T-helper 2 cell treated with Interferon-gamma antibody and Interleukin-4, amounts not matched to agents 100 ng/mL and 5 ng/mL, for 36 hours (primary cell): ENCODE results near the gene PASK. TPM values are rescaled to one million over a fixed set of nuclear protein-coding genes. Genes with fewer than 3 reads are reported as not detected.

ENCODE experiments used
- intact Hi-C: fragments of 100-400 bp; cut with micrococcal nuclease; formaldehyde crosslinking; loops from one replicate; pipeline ENCODE4 v1.15.1; 2023
- total RNA-seq: library from RNA; stranded (reverse); gene quantifications from 2 replicates; pipeline ENCODE4 v1.2.3, GENCODE V29; 2022

Gene PASK
- total RNA-seq, 1 donor from 2014 or later: 70.9 TPM

DNA sequence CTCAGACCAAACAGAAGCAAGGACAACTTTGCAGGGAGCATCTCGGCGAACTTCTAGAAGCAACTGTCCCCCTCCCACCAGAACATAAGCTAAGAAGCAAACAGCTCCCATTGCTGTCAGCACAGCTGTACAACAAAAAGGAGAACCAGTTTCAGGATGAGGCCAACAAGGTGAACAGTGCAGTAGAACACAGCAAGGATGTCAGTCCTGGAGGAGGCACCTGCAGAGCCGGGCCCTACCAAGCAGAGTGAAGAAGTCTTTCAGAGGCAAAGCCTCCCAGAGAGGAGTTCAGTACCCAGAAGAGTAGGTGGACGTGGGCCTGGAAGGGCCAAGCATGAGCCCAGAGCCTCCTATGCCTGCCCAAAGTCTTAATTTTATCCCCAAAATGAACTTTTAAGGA is 1.0 kb downstream of the PASK start:
- intact Hi-C loops: loop anchor here (2.0 kb wide), 1 partner anchor 359 kb away; no protein-coding TSS in a partner anchor

- intact Hi-C loops: no loop called here
These were observed 1.9 kb downstream of the PASK start for GRCh38 chr2:241147336-241147735.

DNA sequence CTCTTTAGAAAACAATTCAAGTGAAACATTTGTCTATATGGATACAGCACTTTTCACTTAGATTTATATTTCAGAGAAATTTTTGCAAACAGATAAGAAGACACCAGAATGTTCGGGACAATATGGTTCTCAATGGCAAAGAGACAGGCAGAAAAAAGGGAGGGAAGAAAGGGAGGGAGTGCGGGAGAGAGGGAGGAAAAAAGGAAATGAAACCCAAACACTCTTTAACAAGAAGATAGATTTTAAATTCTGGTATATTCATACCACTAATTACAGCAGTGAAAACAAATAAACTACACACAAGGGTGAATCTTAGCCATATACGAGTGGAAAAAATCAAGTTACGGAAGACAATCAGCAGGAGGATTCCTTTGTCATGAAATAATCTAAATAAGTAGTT is 3.0 kb downstream of the PASK start:
- intact Hi-C loops: no loop called here

DNA sequence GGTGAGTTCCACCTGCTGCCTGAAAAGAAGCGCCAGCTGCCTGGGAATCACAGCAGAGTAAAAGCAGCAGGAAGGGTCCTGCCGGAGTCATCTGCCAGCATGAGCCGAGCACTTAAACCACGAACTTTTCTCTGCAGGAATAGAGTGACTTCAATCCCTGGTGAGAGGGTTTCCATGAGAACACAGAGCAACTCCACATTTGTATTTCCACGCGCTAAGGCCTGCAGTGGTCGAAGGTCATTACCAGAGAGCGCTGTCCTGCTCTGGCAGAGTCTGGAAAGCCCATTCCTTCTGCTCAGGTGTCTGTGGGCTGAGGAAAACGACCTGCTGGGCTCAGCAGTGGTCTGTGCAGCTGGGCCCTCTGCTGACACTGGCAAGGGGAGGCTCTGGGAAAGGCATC is 6.7 kb downstream of the PASK start:
- intact Hi-C loops: no loop called here

- intact Hi-C loops: no loop called here
These were observed 7.2 kb downstream of the PASK start for GRCh38 chr2:241142063-241142462.

GRCh38 chr2:241141214-241141770 is 8.0 kb downstream of the PASK start:
- intact Hi-C loops: no loop called here

DNA sequence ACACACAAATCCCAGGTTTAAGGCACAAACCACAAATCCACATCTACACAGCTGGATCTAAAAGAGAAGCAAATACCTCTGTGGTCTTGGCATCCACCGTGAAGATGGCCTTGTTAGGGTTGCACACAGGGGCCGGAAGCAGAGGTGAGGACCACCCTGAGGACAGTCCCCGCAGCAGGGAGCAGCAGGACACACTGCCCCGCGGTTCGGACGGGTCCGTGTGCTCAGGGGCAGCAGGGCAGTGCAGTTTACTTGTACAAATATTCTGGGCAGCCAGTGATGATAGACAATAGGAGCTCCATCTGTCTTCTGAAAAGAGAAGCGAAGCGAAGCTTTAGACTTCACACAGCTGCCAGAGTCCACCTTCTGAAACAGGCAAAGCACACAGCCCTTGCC is 8.8 kb downstream of the PASK start:
- intact Hi-C loops: no loop called here

- intact Hi-C loops: no loop called here
These were observed 9.5 kb downstream of the PASK start for GRCh38 chr2:241139531-241140444.

- intact Hi-C loops: no loop called here
These were observed 10.8 kb downstream of the PASK start for GRCh38 chr2:241138471-241138870.

GRCh38 chr2:241137276-241138190 is 11.7 kb downstream of the PASK start:
- intact Hi-C loops: no loop called here

DNA sequence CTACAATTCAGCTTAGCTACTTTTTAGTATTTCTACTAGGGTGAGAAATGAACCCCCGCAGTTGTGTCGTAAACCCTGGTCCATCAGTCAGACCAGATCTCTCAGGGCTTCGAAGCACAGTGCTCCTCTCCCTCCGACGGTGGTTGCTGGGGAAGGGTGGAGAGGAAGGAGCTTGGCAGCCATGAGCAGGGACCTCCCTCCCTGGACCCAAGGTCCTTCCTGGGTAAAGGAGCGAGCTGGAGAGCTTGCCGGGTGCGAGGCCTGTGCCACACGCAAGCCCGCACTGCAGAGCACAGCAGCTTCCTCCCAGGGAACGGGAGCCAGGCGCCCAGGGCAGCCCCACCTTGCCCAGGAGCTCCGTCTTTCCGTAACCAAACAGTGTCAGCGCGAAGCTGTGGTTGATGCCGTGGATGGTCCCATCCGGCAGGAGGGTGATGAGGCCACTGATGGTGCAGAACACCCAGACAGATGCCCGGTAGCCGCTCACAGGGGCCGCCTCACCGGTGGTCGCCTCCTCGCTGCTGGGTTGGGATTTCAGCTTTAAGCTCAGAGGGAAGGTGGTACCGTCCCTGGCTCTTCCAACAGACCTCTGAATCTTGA is 12.5 kb downstream of the PASK start:
- intact Hi-C loops: no loop called here

DNA sequence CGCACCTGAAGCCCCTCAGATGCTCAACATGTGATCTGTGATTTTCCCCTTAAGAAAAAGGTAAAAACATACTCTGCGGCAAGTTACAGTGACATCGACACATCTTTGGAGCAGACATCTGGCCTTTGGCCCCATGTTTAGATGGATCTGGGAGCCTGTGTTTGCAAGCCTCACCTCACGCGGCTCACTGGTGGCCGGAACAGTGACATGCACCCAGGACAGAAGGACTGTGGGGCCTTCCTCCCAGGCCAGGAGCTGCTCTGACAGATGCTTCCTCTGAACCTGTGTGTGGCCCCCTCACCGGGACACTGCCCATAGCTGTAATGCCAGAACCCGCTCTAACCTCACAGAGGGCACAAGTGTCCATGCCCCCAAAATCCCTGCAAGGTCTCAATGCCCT is 13.1 kb downstream of the PASK start:
- intact Hi-C loops: no loop called here

DNA sequence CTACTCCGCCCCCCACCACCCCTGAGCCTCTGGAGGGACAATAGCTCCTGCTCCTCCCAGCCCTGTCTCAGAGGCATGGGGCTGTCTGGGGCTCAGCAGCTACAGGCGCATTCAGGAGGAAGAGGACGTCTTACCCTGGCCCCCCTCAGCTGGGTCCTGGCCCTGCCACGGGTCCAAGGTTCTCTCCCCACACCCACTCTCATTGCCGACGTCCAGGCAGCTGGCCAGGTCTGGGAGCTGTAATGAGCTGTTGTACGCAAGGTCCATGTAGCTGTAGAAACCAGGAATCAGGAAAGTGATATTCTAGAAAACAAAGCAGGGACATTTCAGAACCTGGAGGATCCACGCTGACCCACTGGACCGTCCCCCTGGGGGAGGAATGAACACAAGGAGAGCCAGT is 13.5 kb downstream of the PASK start:
- intact Hi-C loops: no loop called here

GRCh38 chr2:241134711-241135110 is 14.6 kb downstream of the PASK start:
- intact Hi-C loops: no loop called here

DNA sequence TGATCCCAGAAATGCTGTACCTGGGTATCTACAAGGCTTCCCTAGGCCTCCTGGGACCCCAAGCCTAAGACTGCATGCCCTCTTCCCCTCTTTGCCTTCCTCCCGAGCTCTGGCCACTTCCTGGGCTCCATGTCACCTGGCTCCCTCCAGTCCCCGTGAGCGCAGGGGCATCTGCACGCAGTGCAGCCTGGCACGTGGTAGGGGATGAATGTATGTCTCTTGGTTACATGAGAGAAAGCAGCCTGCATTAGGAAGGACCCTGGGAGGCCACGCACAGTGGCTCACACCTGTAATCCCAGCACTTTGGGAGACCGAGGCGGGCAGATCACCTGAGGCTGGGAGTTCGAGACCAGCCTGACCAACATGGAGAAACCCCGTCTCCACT is 15.8 kb downstream of the PASK start:
- intact Hi-C loops: no loop called here

- intact Hi-C loops: no loop called here
These were observed 16.5 kb downstream of the PASK start for GRCh38 chr2:241132538-241133435.

DNA sequence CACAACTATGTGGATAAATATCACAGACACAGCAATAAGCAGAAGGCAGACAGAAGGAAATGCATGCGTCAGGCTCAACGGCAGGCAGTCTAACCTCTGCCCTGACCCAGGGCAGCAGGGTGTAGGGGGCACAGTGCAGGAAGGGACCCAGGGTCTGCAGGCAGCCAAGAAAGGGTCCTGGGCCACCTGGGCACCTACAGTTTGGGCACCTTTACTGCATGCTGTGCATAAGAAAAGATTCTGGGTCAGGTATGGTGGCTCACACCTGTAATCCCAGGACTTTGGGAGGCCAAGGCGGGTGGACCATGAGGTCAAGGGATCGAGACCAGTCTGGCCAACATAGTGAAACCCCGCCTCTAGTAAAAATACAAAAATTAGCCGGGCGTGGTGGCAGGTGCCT is 17.7 kb downstream of the PASK start:
- intact Hi-C loops: no loop called here

GRCh38 chr2:241130316-241130715 is 19.0 kb downstream of the PASK start:
- intact Hi-C loops: no loop called here

DNA sequence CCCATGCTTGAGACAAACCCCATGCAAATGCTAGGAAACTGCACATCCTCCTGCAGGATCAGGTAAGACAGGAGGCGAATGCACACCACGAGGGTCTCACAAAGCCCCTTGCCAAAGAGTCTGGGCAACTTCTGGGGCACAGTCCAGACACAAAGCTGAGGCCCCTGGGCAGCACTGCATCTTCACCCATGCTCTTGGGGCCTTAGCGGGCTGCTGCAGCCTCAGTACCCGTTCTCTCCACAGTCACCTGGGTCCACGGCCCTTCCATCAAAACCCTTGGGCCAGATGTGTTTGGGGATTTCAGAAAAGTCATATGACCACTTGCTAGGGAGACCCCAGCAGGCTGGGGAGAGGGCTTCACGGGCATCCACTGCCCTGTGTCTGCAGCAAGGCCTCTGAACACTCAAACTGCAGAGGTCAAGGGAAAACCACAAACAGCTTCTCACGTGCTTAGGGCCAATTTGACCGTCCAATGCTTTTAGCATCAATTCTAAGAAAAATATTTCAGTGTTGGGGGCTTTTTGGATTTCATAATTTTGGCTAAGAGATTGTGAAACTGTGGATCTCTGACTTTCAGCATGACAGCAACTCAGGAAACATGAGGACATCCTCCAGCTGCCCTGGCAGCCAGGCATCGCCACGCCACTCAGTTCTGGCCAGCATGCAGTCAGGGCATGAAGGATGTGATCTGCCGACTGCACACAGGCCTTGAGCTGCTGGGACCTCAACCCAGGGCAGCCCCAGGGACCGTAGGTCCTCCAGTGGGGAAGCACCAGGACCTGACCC is 20.0 kb downstream of the PASK start:
- intact Hi-C loops: no loop called here

GRCh38 chr2:241128266-241128665 is 21.0 kb downstream of the PASK start:
- intact Hi-C loops: no loop called here
